Esophagus muscularis mucosa (tissue), 4 donors: ENCODE data around the gene PGK2. TPM values are rescaled to one million over a fixed set of nuclear protein-coding genes. Genes with fewer than 3 reads are reported as not detected.

Experiments used
- DNase-seq: peaks from one replicate; pipeline ENCODE4 v3.0.0-alpha.2; 2017; ENCODE audit errors: extremely low spot score
- H3K27ac ChIP-seq, 4 donors: fragments of 200-600 bp; sonication (generic); replicated peaks in 1 of 4; 1 replicate in 3 of 4; 2 replicates in 1 of 4; pipeline ENCODE4 v1.5.1; 2016 to 2019; ENCODE audit warnings: mild to moderate bottlenecking in 1 of 4
- H3K27me3 ChIP-seq, 4 donors: fragments of 200-600 bp; sonication (generic); one replicate each; pipeline versions ENCODE4 v1.5.1 to v1.6.0; 2016 to 2019
- H3K36me3 ChIP-seq, 4 donors: fragments of 200-600 bp; sonication (generic); one replicate each; pipeline ENCODE4 v1.5.1; 2016 to 2019
- H3K4me1 ChIP-seq, 4 donors: fragments of 200-600 bp; sonication (generic); one replicate each; pipeline ENCODE4 v1.5.1; 2016 to 2019
- H3K4me3 ChIP-seq, 4 donors: fragments of 200-600 bp; sonication (generic); 1 replicate in 2 of 4; 2 replicates in 2 of 4; pipeline ENCODE4 v1.5.1; 2016 to 2019; ENCODE audit warnings: mild to moderate bottlenecking in 4 of 4, moderate library complexity in 1 of 4
- H3K9me3 ChIP-seq, 4 donors: fragments of 200-600 bp; sonication (generic); 1 replicate in 3 of 4; 2 replicates in 1 of 4; pipeline ENCODE4 v1.5.1; 2016 to 2019
- CTCF ChIP-seq, 3 experiments: fragments of 200-600 bp in 2 of 3; fragments of 450-650 bp in 1 of 3; sonication (generic) in 2 of 3; IDR thresholded peaks; one replicate each; pipeline ENCODE4 v1.5.1; 2017 to 2019; ENCODE audit warnings: antibody characterized with exemption in 3 of 3, mild to moderate bottlenecking in 2 of 3, moderate library complexity in 1 of 3
- EP300 ChIP-seq: sonication (generic); formaldehyde crosslinking; IDR thresholded peaks from one replicate; pipeline ENCODE4 v1.6.1; 2017; ENCODE audit warnings: antibody characterized with exemption
- POLR2A ChIP-seq: fragments of 450-650 bp; IDR thresholded peaks from one replicate; pipeline ENCODE4 v1.6.1; 2017; ENCODE audit warnings: antibody characterized with exemption, moderate library complexity, mild to moderate bottlenecking, low read depth
- POLR2AphosphoS5 ChIP-seq, 2 donors: sonication (generic); formaldehyde crosslinking; IDR thresholded peaks; one replicate each; pipeline ENCODE4 v1.6.1; 2017; ENCODE audit warnings: antibody characterized with exemption in 2 of 2
- WGBS: methylation state at CpG from one replicate; pipeline ENCODE4 v1.1.5; 2018; 5-methylcytosine and 5-hydroxymethylcytosine counted together
- intact Hi-C: fragments of 100-400 bp; cut with DNase I; formaldehyde crosslinking; loops from one replicate; pipeline ENCODE4 v1.15.1; 2023
- total RNA-seq, 4 donors: library from RNA; depleted of rRNA; stranded (reverse); fragments of >200 nt; gene quantifications; one replicate each; pipeline versions ENCODE4 v1.1.0 to v1.2.1, GENCODE V29; 2016

PGK2 gene
- total RNA-seq, 4 donors from 2014 or later, result not detected

GRCh38 chr6:49743429-49743828 lies 43.7 kb downstream of the PGK2 start:
- no peaks in the 10 kb centered on the region for H3K4me1 ChIP-seq
- intact Hi-C loops, result no loop called here
- WGBS, result 86% methylated on average over 4 of the region's 4 CpGs

GRCh38 chr6:49739423-49739822 lies 47.7 kb downstream of the PGK2 start:
- H3K27me3 ChIP-seq, result no peaks in the 10 kb centered on the region
- WGBS, result 65% methylated on average over 2 of the region's 2 CpGs
- no peaks in the 10 kb centered on the region for H3K4me1 ChIP-seq
- H3K4me3 ChIP-seq, result no peak overlapping the region
- no peak overlapping the region for H3K27ac ChIP-seq
- DNase-seq, result no peak
- no peaks in the 10 kb centered on the region for H3K9me3 ChIP-seq
- intact Hi-C loops, result no loop called here
- TF ChIP-seq EP300, result no peak
- TF ChIP-seq POLR2A, result no peak
- TF ChIP-seq POLR2AphosphoS5 (IDR thresholded peaks at IDR 0.05), result no peak
- no peak for TF ChIP-seq CTCF (IDR thresholded peaks at IDR 0.05)
- H3K36me3 ChIP-seq, result no peaks in the 10 kb centered on the region

More at GRCh38 chr6:49743429-49743828, 43.7 kb downstream of the PGK2 start:
- Histone ChIP-seq H3K27me3 (no peaks in the 10 kb centered on the region), H3K27ac (no peak overlapping the region), H3K4me3 (no peak overlapping the region), H3K36me3 (no peaks in the 10 kb centered on the region), H3K9me3 (no peaks in the 10 kb centered on the region)
- no peak for TF ChIP-seq POLR2A
- no peak for TF ChIP-seq POLR2AphosphoS5 (IDR thresholded peaks at IDR 0.05)
- TF ChIP-seq EP300, result no peak
- TF ChIP-seq CTCF (IDR thresholded peaks at IDR 0.05), result no peak
- DNase-seq, result no peak

- Histone ChIP-seq H3K4me1 (no peaks in the 10 kb centered on the region), H3K27me3 (no peaks in the 10 kb centered on the region), H3K4me3 (no peak overlapping the region), H3K9me3 (no peaks in the 10 kb centered on the region), H3K27ac (no peak overlapping the region), H3K36me3 (no peaks in the 10 kb centered on the region)
- WGBS, result 72% methylated on average over 4 of the region's 4 CpGs
- intact Hi-C loops, result no loop called here
- no peak for DNase-seq
- no peak for TF ChIP-seq EP300
- TF ChIP-seq POLR2AphosphoS5 (IDR thresholded peaks at IDR 0.05), result no peak
These were observed 51.0 kb downstream of the PGK2 start for GRCh38 chr6:49736017-49736508.

Other genes starting within 250 kb of the PGK2 start
- gene C6orf141, start 236.6 kb downstream of the PGK2 start, total RNA-seq, result 1 to 10 TPM; 1.2 to 2.5 (median 1.9) TPM
- gene RHAG, start 150.4 kb downstream of the PGK2 start, total RNA-seq, result 1 to 10 TPM in 1 of 4 donors, under 1 TPM in 2, not detected in 1; 0.42 to 1.4 (median 0.99) TPM
- gene CRISP2, start 73.7 kb downstream of the PGK2 start, total RNA-seq, result not detected
- gene CRISP3, start 42.9 kb downstream of the PGK2 start, total RNA-seq, result 1 to 10 TPM in 1 of 4 donors, under 1 TPM in 1, not detected in 2; 0.33 to 1.2 TPM
- gene CRISP1, start 79.2 kb upstream of the PGK2 start, total RNA-seq, result not detected
- gene DEFB114, start 176.9 kb upstream of the PGK2 start, total RNA-seq, result not detected
- gene DEFB113, start 182.3 kb upstream of the PGK2 start, total RNA-seq, result not detected
- gene DEFB110, start 234.7 kb upstream of the PGK2 start, total RNA-seq, result not detected